Endothelial cell of umbilical vein (primary cell): Measurements from ENCODE around the gene NAPB.

Experiments used
- EZH2 ChIP-seq: IDR thresholded peaks from 2 replicates; pipeline ENCODE4 v1.6.1; 2012; ENCODE audit warnings: borderline replicate concordance, low read depth, mild to moderate bottlenecking, moderate library complexity, low read length, inconsistent platforms; ENCODE audit not compliant: severe bottlenecking
- MYC ChIP-seq: IDR thresholded peaks from one replicate; pipeline ENCODE4 v1.6.1; 2011; ENCODE audit warnings: mild to moderate bottlenecking, low read depth, low read length
- POLR2AphosphoS5 ChIP-seq: IDR thresholded peaks from 2 replicates; pipeline ENCODE4 v1.6.1; 2012; ENCODE audit warnings: low read depth, mild to moderate bottlenecking, control low read depth, low read length, moderate library complexity; ENCODE audit not compliant: insufficient read depth
- TF ChIP-seq, protein P1 (sequence below), 2 donors: IDR thresholded peaks; 1 replicate in 1 of 2; 2 replicates in 1 of 2; pipeline ENCODE4 v1.5.1; 2011; ENCODE audit warnings: low read length in 2 of 2, mild to moderate bottlenecking in 2 of 2, moderate library complexity in 2 of 2, control low read depth in 1 of 2, inconsistent platforms in 1 of 2, low read depth in 1 of 2; ENCODE audit not compliant: insufficient read depth in 1 of 2; ENCODE audit errors: extremely low read depth in 1 of 2
- TF ChIP-seq, protein P2 (sequence below): IDR thresholded peaks from 2 replicates; pipeline ENCODE4 v1.6.1; 2011; ENCODE audit not compliant: insufficient read depth, insufficient read length

DNA sequence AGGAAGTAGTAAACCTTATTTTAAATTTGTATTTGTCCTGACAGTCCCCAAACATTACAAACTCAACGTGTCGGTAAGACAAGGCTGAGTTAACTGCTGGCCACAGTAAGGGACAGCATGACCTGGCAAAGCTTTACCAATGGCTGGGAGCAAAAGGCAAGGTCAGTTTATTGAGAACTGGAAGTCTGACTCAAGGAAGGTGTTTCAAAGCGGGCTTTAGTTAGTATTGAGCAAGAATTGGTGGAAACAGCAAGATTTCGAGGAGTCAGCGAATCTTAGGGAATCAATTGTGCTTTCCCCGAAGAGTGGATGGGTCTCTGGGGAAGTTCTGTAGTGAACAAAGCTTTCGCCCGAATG is 60.2 kb downstream of the NAPB start:
- TF ChIP-seq, protein P1, sequence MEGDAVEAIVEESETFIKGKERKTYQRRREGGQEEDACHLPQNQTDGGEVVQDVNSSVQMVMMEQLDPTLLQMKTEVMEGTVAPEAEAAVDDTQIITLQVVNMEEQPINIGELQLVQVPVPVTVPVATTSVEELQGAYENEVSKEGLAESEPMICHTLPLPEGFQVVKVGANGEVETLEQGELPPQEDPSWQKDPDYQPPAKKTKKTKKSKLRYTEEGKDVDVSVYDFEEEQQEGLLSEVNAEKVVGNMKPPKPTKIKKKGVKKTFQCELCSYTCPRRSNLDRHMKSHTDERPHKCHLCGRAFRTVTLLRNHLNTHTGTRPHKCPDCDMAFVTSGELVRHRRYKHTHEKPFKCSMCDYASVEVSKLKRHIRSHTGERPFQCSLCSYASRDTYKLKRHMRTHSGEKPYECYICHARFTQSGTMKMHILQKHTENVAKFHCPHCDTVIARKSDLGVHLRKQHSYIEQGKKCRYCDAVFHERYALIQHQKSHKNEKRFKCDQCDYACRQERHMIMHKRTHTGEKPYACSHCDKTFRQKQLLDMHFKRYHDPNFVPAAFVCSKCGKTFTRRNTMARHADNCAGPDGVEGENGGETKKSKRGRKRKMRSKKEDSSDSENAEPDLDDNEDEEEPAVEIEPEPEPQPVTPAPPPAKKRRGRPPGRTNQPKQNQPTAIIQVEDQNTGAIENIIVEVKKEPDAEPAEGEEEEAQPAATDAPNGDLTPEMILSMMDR (IDR thresholded peaks at IDR 0.05; ENCODE audit: extremely low read depth in 1 of 2, insufficient read depth in 1 of 2, low read depth in 1 of 2, low read length in 2 of 2): no peak
- no peak for TF ChIP-seq POLR2AphosphoS5
- TF ChIP-seq, protein P2, sequence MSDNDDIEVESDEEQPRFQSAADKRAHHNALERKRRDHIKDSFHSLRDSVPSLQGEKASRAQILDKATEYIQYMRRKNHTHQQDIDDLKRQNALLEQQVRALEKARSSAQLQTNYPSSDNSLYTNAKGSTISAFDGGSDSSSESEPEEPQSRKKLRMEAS: no peak
- no peak for TF ChIP-seq MYC
- no peak for TF ChIP-seq EZH2
